ENCODE data around the gene STAT6. TPM values are rescaled to one million over a fixed set of nuclear protein-coding genes. Genes with fewer than 3 reads are reported as not detected.

Gene STAT6
- total RNA-seq, 2 donors from 2014 or later = 124 to 237 TPM

GRCh38 chr12:57106021-57106708 lies 5.0 kb downstream of the STAT6 start:
- peaks cover 8 to 23% of the 10 kb centered on the region in 2 donors for H3K36me3 ChIP-seq
- intact Hi-C loops (cut with DNase I) = no loop called here
- H3K27ac ChIP-seq = no peak overlapping the region
- H3K9me3 ChIP-seq = no peaks in the 10 kb centered on the region
- H3K4me1 ChIP-seq (replicated peaks) = peaks cover 5% of the 10 kb centered on the region
- no peak overlapping the region for H3K4me3 ChIP-seq
- DNase-seq (ENCODE audit: low spot score) = no peak
- no peak for TF ChIP-seq POLR2A (IDR thresholded peaks at IDR 0.05)
- TF ChIP-seq POLR2AphosphoS5 (IDR thresholded peaks at IDR 0.05) = no peak
- TF ChIP-seq, protein P1, sequence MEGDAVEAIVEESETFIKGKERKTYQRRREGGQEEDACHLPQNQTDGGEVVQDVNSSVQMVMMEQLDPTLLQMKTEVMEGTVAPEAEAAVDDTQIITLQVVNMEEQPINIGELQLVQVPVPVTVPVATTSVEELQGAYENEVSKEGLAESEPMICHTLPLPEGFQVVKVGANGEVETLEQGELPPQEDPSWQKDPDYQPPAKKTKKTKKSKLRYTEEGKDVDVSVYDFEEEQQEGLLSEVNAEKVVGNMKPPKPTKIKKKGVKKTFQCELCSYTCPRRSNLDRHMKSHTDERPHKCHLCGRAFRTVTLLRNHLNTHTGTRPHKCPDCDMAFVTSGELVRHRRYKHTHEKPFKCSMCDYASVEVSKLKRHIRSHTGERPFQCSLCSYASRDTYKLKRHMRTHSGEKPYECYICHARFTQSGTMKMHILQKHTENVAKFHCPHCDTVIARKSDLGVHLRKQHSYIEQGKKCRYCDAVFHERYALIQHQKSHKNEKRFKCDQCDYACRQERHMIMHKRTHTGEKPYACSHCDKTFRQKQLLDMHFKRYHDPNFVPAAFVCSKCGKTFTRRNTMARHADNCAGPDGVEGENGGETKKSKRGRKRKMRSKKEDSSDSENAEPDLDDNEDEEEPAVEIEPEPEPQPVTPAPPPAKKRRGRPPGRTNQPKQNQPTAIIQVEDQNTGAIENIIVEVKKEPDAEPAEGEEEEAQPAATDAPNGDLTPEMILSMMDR (IDR thresholded peaks at IDR 0.05) = no peak
- WGBS = 71% methylated on average over 9 of the region's 9 CpGs
- no peaks in the 10 kb centered on the region for H3K27me3 ChIP-seq (replicated peaks; ENCODE audit: insufficient read depth)

GRCh38 chr12:57105011-57105753 lies 6.0 kb downstream of the STAT6 start:
- no peak for DNase-seq (ENCODE audit: low spot score)
- H3K4me1 ChIP-seq (replicated peaks) = peaks cover 5% of the 10 kb centered on the region
- 94% methylated on average over 14 of the region's 14 CpGs for WGBS
- no peaks in the 10 kb centered on the region for H3K27me3 ChIP-seq (replicated peaks; ENCODE audit: insufficient read depth)
- intact Hi-C loops (cut with DNase I) = no loop called here
- TF ChIP-seq, protein P1 (IDR thresholded peaks at IDR 0.05) = no peak
- TF ChIP-seq POLR2AphosphoS5 (IDR thresholded peaks at IDR 0.05) = no peak
- no peak for TF ChIP-seq POLR2A (IDR thresholded peaks at IDR 0.05)
- H3K9me3 ChIP-seq = no peaks in the 10 kb centered on the region
- no peak overlapping the region for H3K27ac ChIP-seq
- H3K36me3 ChIP-seq = peaks cover 9 to 23% of the 10 kb centered on the region in 2 donors
- H3K4me3 ChIP-seq = no peak overlapping the region

- no peak for DNase-seq (ENCODE audit: low spot score)
- no peaks in the 10 kb centered on the region for H3K27me3 ChIP-seq (replicated peaks; ENCODE audit: insufficient read depth)
- no peaks in the 10 kb centered on the region for H3K4me1 ChIP-seq (replicated peaks)
- no peaks in the 10 kb centered on the region for H3K9me3 ChIP-seq
- H3K36me3 ChIP-seq = peaks cover 17 to 26% of the 10 kb centered on the region in 2 donors
- H3K4me3 ChIP-seq = no peak overlapping the region
- WGBS = 95% methylated on average over 11 of the region's 12 CpGs
- TF ChIP-seq, protein P1 (IDR thresholded peaks at IDR 0.05) = no peak
- H3K27ac ChIP-seq = no peak overlapping the region
- intact Hi-C loops (cut with DNase I) = no loop called here
These were observed 6.8 kb downstream of the STAT6 start for GRCh38 chr12:57104292-57104910.

DNA sequence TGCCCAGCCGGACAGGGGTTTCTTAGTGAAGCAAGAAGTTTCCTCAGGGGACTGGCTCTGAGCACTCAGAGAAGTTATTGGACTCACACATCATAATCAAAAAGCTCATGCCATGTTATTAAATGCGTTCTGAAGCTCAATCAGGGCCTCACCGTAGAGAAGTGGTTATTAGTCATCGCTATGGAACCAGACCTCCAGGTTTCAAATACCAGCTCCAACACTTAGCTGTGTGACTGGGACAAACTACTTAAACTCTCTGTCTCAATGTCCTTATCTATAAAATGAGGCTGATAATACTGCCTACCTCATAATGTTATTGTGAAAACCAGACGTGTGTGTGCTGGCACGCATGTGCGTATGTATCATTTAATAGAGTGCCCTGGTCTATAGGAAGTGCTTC lies 7.3 kb downstream of the STAT6 start:
- WGBS = 91% methylated on average over 7 of the region's 7 CpGs
- no peak overlapping the region for H3K4me3 ChIP-seq
- H3K36me3 ChIP-seq = peaks cover 22 to 27% of the 10 kb centered on the region in 2 donors

More for the DNA sequence above, 7.3 kb downstream of the STAT6 start:
- no peaks in the 10 kb centered on the region for H3K4me1 ChIP-seq (replicated peaks)
- H3K27ac ChIP-seq = no peak overlapping the region
- no peak for DNase-seq (ENCODE audit: low spot score)
- TF ChIP-seq POLR2A (IDR thresholded peaks at IDR 0.05) = no peak
- TF ChIP-seq, protein P1 (IDR thresholded peaks at IDR 0.05) = no peak
- TF ChIP-seq POLR2AphosphoS5 (IDR thresholded peaks at IDR 0.05) = no peak
- H3K27me3 ChIP-seq (replicated peaks; ENCODE audit: insufficient read depth) = no peaks in the 10 kb centered on the region
- no peaks in the 10 kb centered on the region for H3K9me3 ChIP-seq
- intact Hi-C loops (cut with DNase I) = no loop called here
